ENCODE results near the gene RYR1.

- TF ChIP-seq POLR2A (IDR thresholded peaks at IDR 0.05) = no peak
- TF ChIP-seq CTCF (IDR thresholded peaks at IDR 0.05) = no peak
Observed at GRCh38 chr19:38539751-38540150, 106.3 kb downstream of the RYR1 start.
